ENCODE results near the gene RFT1. TPM values are rescaled to one million over a fixed set of nuclear protein-coding genes. Genes with fewer than 3 reads are reported as not detected.

RFT1 gene
- polyA plus RNA-seq, 3 donors, result 8.2 to 34.9 (median 25.6) TPM

- Histone ChIP-seq H3K4me3 (replicated peaks in 1 of 3; ENCODE audit: low read depth in 2 of 3, low read length in 3 of 3) (no peak overlapping the region), H3K9me3 (replicated peaks in 1 of 2; ENCODE audit: control insufficient read depth in 1 of 2, insufficient read depth in 1 of 2, low read length in 2 of 2) (no peaks in the 10 kb centered on the region), H2AFZ (ENCODE audit: insufficient read depth, low read depth, low read length, poor library complexity, severe bottlenecking) (peak overlapping the region; percentile 100), H3K4me2 (replicated peaks; ENCODE audit: extremely low read depth, low read length, poor library complexity, severe bottlenecking) (no peak overlapping the region), H3K27me3 (ENCODE audit: control insufficient read depth in 2 of 2, insufficient read depth in 2 of 2, low read length in 2 of 2) (no peaks in the 10 kb centered on the region), H3K36me3 (replicated peaks in 1 of 2; ENCODE audit: control insufficient read depth in 1 of 2, insufficient read depth in 2 of 2, low read length in 2 of 2) (no peaks in the 10 kb centered on the region), H4K20me1 (ENCODE audit: insufficient read depth, low read length) (no peaks in the 10 kb centered on the region), H3K4me1 (ENCODE audit: control insufficient read depth in 1 of 2, insufficient read depth in 2 of 2, low read length in 2 of 2) (peaks cover 19 to 26% of the 10 kb centered on the region in 2 donors), H3K9ac (ENCODE audit: insufficient read depth, low read length, poor library complexity, severe bottlenecking) (no peak overlapping the region), H3K27ac (ENCODE audit: low read depth in 1 of 2, low read length in 2 of 2) (no peak overlapping the region), H3K79me2 (ENCODE audit: insufficient read depth, low read length) (no peaks in the 10 kb centered on the region)
- peaks cover 23% of the 10 kb centered on the region for H3K4me1 Mint-ChIP-seq
- H3K36me3 Mint-ChIP-seq, result peaks cover 6% of the 10 kb centered on the region in 2 donors
- no peak overlapping the region for H3K4me3 Mint-ChIP-seq
- H3K9me3 Mint-ChIP-seq, result no peaks in the 10 kb centered on the region
- intact Hi-C loops (cut with micrococcal nuclease), result loop anchor here (5.0 to 10.0 kb wide), 5 partner anchors 140 to 330 kb away; no protein-coding TSS in a partner anchor
- peaks cover 3 to 6% (median 6%) of the 10 kb centered on the region in 3 donors for H3K27me3 Mint-ChIP-seq (ENCODE audit: low read depth in 3 of 3)
- DNase-seq, result no peak
- H3K27ac Mint-ChIP-seq, result peak overlapping the region in 1 of 7 donors; percentile 54
- TF ChIP-seq, protein P1, sequence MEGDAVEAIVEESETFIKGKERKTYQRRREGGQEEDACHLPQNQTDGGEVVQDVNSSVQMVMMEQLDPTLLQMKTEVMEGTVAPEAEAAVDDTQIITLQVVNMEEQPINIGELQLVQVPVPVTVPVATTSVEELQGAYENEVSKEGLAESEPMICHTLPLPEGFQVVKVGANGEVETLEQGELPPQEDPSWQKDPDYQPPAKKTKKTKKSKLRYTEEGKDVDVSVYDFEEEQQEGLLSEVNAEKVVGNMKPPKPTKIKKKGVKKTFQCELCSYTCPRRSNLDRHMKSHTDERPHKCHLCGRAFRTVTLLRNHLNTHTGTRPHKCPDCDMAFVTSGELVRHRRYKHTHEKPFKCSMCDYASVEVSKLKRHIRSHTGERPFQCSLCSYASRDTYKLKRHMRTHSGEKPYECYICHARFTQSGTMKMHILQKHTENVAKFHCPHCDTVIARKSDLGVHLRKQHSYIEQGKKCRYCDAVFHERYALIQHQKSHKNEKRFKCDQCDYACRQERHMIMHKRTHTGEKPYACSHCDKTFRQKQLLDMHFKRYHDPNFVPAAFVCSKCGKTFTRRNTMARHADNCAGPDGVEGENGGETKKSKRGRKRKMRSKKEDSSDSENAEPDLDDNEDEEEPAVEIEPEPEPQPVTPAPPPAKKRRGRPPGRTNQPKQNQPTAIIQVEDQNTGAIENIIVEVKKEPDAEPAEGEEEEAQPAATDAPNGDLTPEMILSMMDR (IDR thresholded peaks at IDR 0.05), result no peak
- 100% methylated on average over 1 of the region's 1 CpG for WGBS (ENCODE audit: insufficient coverage)
These were observed 55.9 kb downstream of the RFT1 start for GRCh38 chr3:53074366-53074696.

DNA sequence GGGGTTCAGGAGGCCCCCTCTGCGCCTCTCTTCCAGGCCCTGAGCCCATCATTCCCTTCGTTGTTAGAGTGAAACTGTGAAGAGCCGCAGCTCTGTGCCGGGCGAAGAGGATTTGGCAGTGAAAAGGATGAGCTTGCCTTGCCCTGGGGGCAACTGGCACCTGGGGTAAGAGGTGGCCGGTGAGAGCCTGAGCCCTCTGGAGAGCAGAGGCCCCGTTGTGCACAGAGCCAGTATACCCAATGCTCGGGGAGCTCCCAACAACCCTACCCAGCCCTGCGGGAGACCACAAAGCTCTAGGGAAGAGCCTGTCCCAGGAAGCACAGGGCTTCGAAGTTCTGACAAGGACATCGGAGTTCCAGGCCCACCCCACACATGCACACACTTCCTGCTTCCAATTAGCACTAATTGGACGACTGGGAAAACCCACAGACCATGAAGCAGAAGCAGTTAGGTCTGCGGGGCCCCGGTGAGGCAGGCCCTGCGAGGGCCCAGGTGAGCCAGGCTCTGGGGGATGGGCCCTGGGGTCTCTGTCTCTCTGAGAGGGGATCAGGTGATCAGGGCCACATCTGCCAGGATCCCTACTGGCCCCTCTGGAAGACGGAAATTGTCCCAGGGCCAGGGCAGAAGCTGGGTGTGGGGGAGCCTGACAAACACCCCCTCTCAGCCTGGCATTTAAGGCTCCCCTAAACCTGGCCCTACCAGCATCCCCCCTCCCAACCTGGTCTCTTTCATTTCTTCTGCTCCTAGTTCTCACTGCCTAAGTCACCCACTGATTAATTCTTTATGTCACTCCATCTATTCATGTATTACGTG lies 56.5 kb downstream of the RFT1 start:
- no peaks in the 10 kb centered on the region for H3K9me3 ChIP-seq (replicated peaks in 1 of 2; ENCODE audit: control insufficient read depth in 1 of 2, insufficient read depth in 1 of 2, low read length in 2 of 2)
- TF ChIP-seq, protein P1 (IDR thresholded peaks at IDR 0.05), result no peak
- H3K4me1 ChIP-seq (ENCODE audit: control insufficient read depth in 1 of 2, insufficient read depth in 2 of 2, low read length in 2 of 2), result peaks cover 19 to 26% of the 10 kb centered on the region in 2 donors
- WGBS (ENCODE audit: insufficient coverage), result 68% methylated on average over 14 of the region's 17 CpGs
- no peaks in the 10 kb centered on the region for H4K20me1 ChIP-seq (ENCODE audit: insufficient read depth, low read length)
- H3K79me2 ChIP-seq (ENCODE audit: insufficient read depth, low read length), result no peaks in the 10 kb centered on the region
- Mint-ChIP-seq H3K4me1 (peaks cover 23% of the 10 kb centered on the region), H3K9me3 (no peaks in the 10 kb centered on the region), H3K4me3 (peak overlapping the region in 1 of 2 donors; percentile 95), H3K36me3 (peaks cover 3 to 6% of the 10 kb centered on the region in 2 donors), H3K27me3 (ENCODE audit: low read depth in 3 of 3) (peaks cover 3 to 6% (median 6%) of the 10 kb centered on the region in 3 donors), H3K27ac (peak overlapping the region in 5 of 7 donors; percentile 68 to 90 (median 72))
- H3K9ac ChIP-seq (ENCODE audit: insufficient read depth, low read length, poor library complexity, severe bottlenecking), result peak overlapping the region; percentile 71
- H3K4me3 ChIP-seq (replicated peaks in 1 of 3; ENCODE audit: low read depth in 2 of 3, low read length in 3 of 3), result peak overlapping the region in 2 of 3 experiments; percentile 92 to 99
- H3K4me2 ChIP-seq (replicated peaks; ENCODE audit: extremely low read depth, low read length, poor library complexity, severe bottlenecking), result peak overlapping the region; percentile 94
- H3K27me3 ChIP-seq (ENCODE audit: control insufficient read depth in 2 of 2, insufficient read depth in 2 of 2, low read length in 2 of 2), result no peaks in the 10 kb centered on the region
- intact Hi-C loops (cut with micrococcal nuclease), result loop anchor here (5.0 to 10.0 kb wide), 5 partner anchors 139 to 329 kb away; no protein-coding TSS in a partner anchor
- peak overlapping the region in 1 of 2 donors; percentile 72 for H3K27ac ChIP-seq (ENCODE audit: low read depth in 1 of 2, low read length in 2 of 2)
- H2AFZ ChIP-seq (ENCODE audit: insufficient read depth, low read depth, low read length, poor library complexity, severe bottlenecking), result peak overlapping the region; percentile 100
- H3K36me3 ChIP-seq (replicated peaks in 1 of 2; ENCODE audit: control insufficient read depth in 1 of 2, insufficient read depth in 2 of 2, low read length in 2 of 2), result no peaks in the 10 kb centered on the region
- no peak for DNase-seq

Measured in CD14-positive monocyte (primary cell).